ENCODE measurements around the gene CKS1B.

GRCh38 chr1:154935749-154936554 lies 38.5 kb upstream of the CKS1B start:
- TF ChIP-seq HDAC2 (IDR thresholded peaks at IDR 0.05), result no peak
- no peak for TF ChIP-seq PHF8 (IDR thresholded peaks at IDR 0.05; ENCODE audit: borderline replicate concordance, low read depth)
- TF ChIP-seq EP300 (IDR thresholded peaks at IDR 0.05), result no peak
- no peak for TF ChIP-seq SREBF2 (IDR thresholded peaks at IDR 0.05)
- no peak for TF ChIP-seq CEBPB (IDR thresholded peaks at IDR 0.05)
- no peak for TF ChIP-seq CTCF (IDR thresholded peaks at IDR 0.05)
- TF ChIP-seq BHLHE40 (IDR thresholded peaks at IDR 0.05; ENCODE audit: low read depth, low read length), result no peak
- no peak for TF ChIP-seq JUNB (IDR thresholded peaks at IDR 0.05)
- TF ChIP-seq GATA3 (IDR thresholded peaks at IDR 0.05; ENCODE audit: borderline replicate concordance), result no peak
- no peak for TF ChIP-seq KDM5A (IDR thresholded peaks at IDR 0.05)
- TF ChIP-seq E2F6 (IDR thresholded peaks at IDR 0.05; ENCODE audit: borderline replicate concordance, low read depth), result no peak
- TF ChIP-seq MYC (IDR thresholded peaks at IDR 0.05; ENCODE audit: borderline replicate concordance, low read length), result no peak
- TF ChIP-seq POLR2A (IDR thresholded peaks at IDR 0.05; ENCODE audit: low read length), result no peak
- TF ChIP-seq MAX (IDR thresholded peaks at IDR 0.05), result no peak
